Measurements from ENCODE around the gene DAGLB.

- TF ChIP-seq CTCF (conservative IDR thresholded peaks at IDR 0.05; ENCODE audit: low read depth, low read length) (no peak), EZH2phosphoT487 (IDR thresholded peaks at IDR 0.05; ENCODE audit: borderline replicate concordance, low read length) (no peak)
Measured at GRCh38 chr7:6389728-6390127, 58.0 kb downstream of the DAGLB start.

Measured in PC-3 (cell line).